ENCODE results near the gene SHCBP1L.

The SHCBP1L gene

GRCh38 chr1:182952677-182953444, at the start of gene SHCBP1L:
TSS of gene SHCBP1L (minus strand) at chr1:182953166. CDS start at chr1:182953133, 33 bp downstream.
- H3K9ac ChIP-seq (ENCODE audit: low read depth, low read length): no peak within 1 kb of the TSS
- H3K4me1 ChIP-seq (ENCODE audit: control insufficient read depth, insufficient read depth, low read length): no peaks in the 10 kb centered on the region
- H3K9me3 ChIP-seq (ENCODE audit: control insufficient read depth, insufficient read depth, low read length): no peaks in the 10 kb centered on the region
- no peak within 1 kb of the TSS for H3K4me3 ChIP-seq (ENCODE audit: low read depth, low read length)
- H3K36me3 ChIP-seq (ENCODE audit: control insufficient read depth, insufficient read depth, low read length): no peaks in the 10 kb centered on the region
- H3K27me3 ChIP-seq (ENCODE audit: control insufficient read depth, insufficient read depth, low read length): no peaks in the 10 kb centered on the region

GRCh38 chr1:183002267-183002666, 49.3 kb upstream of the SHCBP1L start:
- no peaks in the 10 kb centered on the region for H3K27me3 ChIP-seq (ENCODE audit: control insufficient read depth, insufficient read depth, low read length)
- no peak overlapping the region for H3K9ac ChIP-seq (ENCODE audit: low read depth, low read length)
- no peak overlapping the region for H3K4me3 ChIP-seq (ENCODE audit: low read depth, low read length)

GRCh38 chr1:183000167-183000962, 47.4 kb upstream of the SHCBP1L start:
- Histone ChIP-seq H3K36me3 (ENCODE audit: control insufficient read depth, insufficient read depth, low read length) (no peaks in the 10 kb centered on the region), H3K4me3 (ENCODE audit: low read depth, low read length) (no peak overlapping the region)

More at GRCh38 chr1:183002267-183002666, 49.3 kb upstream of the SHCBP1L start:
- Histone ChIP-seq H3K4me1 (ENCODE audit: control insufficient read depth, insufficient read depth, low read length) (no peaks in the 10 kb centered on the region), H3K36me3 (ENCODE audit: control insufficient read depth, insufficient read depth, low read length) (no peaks in the 10 kb centered on the region), H3K9me3 (ENCODE audit: control insufficient read depth, insufficient read depth, low read length) (no peaks in the 10 kb centered on the region)

GRCh38 chr1:182998482-182998881, 45.5 kb upstream of the SHCBP1L start:
- H3K9me3 ChIP-seq (ENCODE audit: control insufficient read depth, insufficient read depth, low read length): no peaks in the 10 kb centered on the region

More at GRCh38 chr1:183000167-183000962, 47.4 kb upstream of the SHCBP1L start:
- H3K9me3 ChIP-seq (ENCODE audit: control insufficient read depth, insufficient read depth, low read length): no peaks in the 10 kb centered on the region
- no peaks in the 10 kb centered on the region for H3K4me1 ChIP-seq (ENCODE audit: control insufficient read depth, insufficient read depth, low read length)
- no peaks in the 10 kb centered on the region for H3K27me3 ChIP-seq (ENCODE audit: control insufficient read depth, insufficient read depth, low read length)
- H3K9ac ChIP-seq (ENCODE audit: low read depth, low read length): no peak overlapping the region

GRCh38 chr1:182996816-182997215, 43.9 kb upstream of the SHCBP1L start:
- Histone ChIP-seq H3K36me3 (ENCODE audit: control insufficient read depth, insufficient read depth, low read length) (no peaks in the 10 kb centered on the region), H3K9ac (ENCODE audit: low read depth, low read length) (no peak overlapping the region), H3K9me3 (ENCODE audit: control insufficient read depth, insufficient read depth, low read length) (no peaks in the 10 kb centered on the region), H3K4me3 (ENCODE audit: low read depth, low read length) (no peak overlapping the region), H3K4me1 (ENCODE audit: control insufficient read depth, insufficient read depth, low read length) (no peaks in the 10 kb centered on the region), H3K27me3 (ENCODE audit: control insufficient read depth, insufficient read depth, low read length) (no peaks in the 10 kb centered on the region)

More at GRCh38 chr1:182998482-182998881, 45.5 kb upstream of the SHCBP1L start:
- Histone ChIP-seq H3K4me3 (ENCODE audit: low read depth, low read length) (no peak overlapping the region), H3K4me1 (ENCODE audit: control insufficient read depth, insufficient read depth, low read length) (no peaks in the 10 kb centered on the region), H3K9ac (ENCODE audit: low read depth, low read length) (no peak overlapping the region), H3K36me3 (ENCODE audit: control insufficient read depth, insufficient read depth, low read length) (no peaks in the 10 kb centered on the region), H3K27me3 (ENCODE audit: control insufficient read depth, insufficient read depth, low read length) (no peaks in the 10 kb centered on the region)

GRCh38 chr1:182995894-182996293, 42.9 kb upstream of the SHCBP1L start:
- H3K9ac ChIP-seq (ENCODE audit: low read depth, low read length): no peak overlapping the region

GRCh38 chr1:182993746-182994145, 40.8 kb upstream of the SHCBP1L start:
- H3K4me3 ChIP-seq (ENCODE audit: low read depth, low read length): no peak overlapping the region
- H3K36me3 ChIP-seq (ENCODE audit: control insufficient read depth, insufficient read depth, low read length): no peaks in the 10 kb centered on the region
- no peaks in the 10 kb centered on the region for H3K4me1 ChIP-seq (ENCODE audit: control insufficient read depth, insufficient read depth, low read length)
- no peaks in the 10 kb centered on the region for H3K9me3 ChIP-seq (ENCODE audit: control insufficient read depth, insufficient read depth, low read length)
- H3K9ac ChIP-seq (ENCODE audit: low read depth, low read length): no peak overlapping the region
- no peaks in the 10 kb centered on the region for H3K27me3 ChIP-seq (ENCODE audit: control insufficient read depth, insufficient read depth, low read length)

More at GRCh38 chr1:182995894-182996293, 42.9 kb upstream of the SHCBP1L start:
- Histone ChIP-seq H3K4me3 (ENCODE audit: low read depth, low read length) (no peak overlapping the region), H3K9me3 (ENCODE audit: control insufficient read depth, insufficient read depth, low read length) (no peaks in the 10 kb centered on the region), H3K36me3 (ENCODE audit: control insufficient read depth, insufficient read depth, low read length) (no peaks in the 10 kb centered on the region), H3K27me3 (ENCODE audit: control insufficient read depth, insufficient read depth, low read length) (no peaks in the 10 kb centered on the region), H3K4me1 (ENCODE audit: control insufficient read depth, insufficient read depth, low read length) (no peaks in the 10 kb centered on the region)

GRCh38 chr1:182990413-182991144, 37.6 kb upstream of the SHCBP1L start:
- H3K4me3 ChIP-seq (ENCODE audit: low read depth, low read length): no peak overlapping the region
- H3K4me1 ChIP-seq (ENCODE audit: control insufficient read depth, insufficient read depth, low read length): no peaks in the 10 kb centered on the region
- H3K9ac ChIP-seq (ENCODE audit: low read depth, low read length): no peak overlapping the region
- no peaks in the 10 kb centered on the region for H3K27me3 ChIP-seq (ENCODE audit: control insufficient read depth, insufficient read depth, low read length)
- H3K36me3 ChIP-seq (ENCODE audit: control insufficient read depth, insufficient read depth, low read length): no peaks in the 10 kb centered on the region
- H3K9me3 ChIP-seq (ENCODE audit: control insufficient read depth, insufficient read depth, low read length): no peaks in the 10 kb centered on the region

- Histone ChIP-seq H3K9me3 (ENCODE audit: control insufficient read depth, insufficient read depth, low read length) (no peaks in the 10 kb centered on the region), H3K36me3 (ENCODE audit: control insufficient read depth, insufficient read depth, low read length) (no peaks in the 10 kb centered on the region), H3K4me1 (ENCODE audit: control insufficient read depth, insufficient read depth, low read length) (no peaks in the 10 kb centered on the region), H3K27me3 (ENCODE audit: control insufficient read depth, insufficient read depth, low read length) (no peaks in the 10 kb centered on the region), H3K9ac (ENCODE audit: low read depth, low read length) (no peak overlapping the region), H3K4me3 (ENCODE audit: low read depth, low read length) (no peak overlapping the region)
Observed at GRCh38 chr1:182985876-182986275, 32.9 kb upstream of the SHCBP1L start.

- H3K4me1 ChIP-seq (ENCODE audit: control insufficient read depth, insufficient read depth, low read length): no peaks in the 10 kb centered on the region
- no peaks in the 10 kb centered on the region for H3K27me3 ChIP-seq (ENCODE audit: control insufficient read depth, insufficient read depth, low read length)
- no peaks in the 10 kb centered on the region for H3K36me3 ChIP-seq (ENCODE audit: control insufficient read depth, insufficient read depth, low read length)
- no peak overlapping the region for H3K4me3 ChIP-seq (ENCODE audit: low read depth, low read length)
- no peak overlapping the region for H3K9ac ChIP-seq (ENCODE audit: low read depth, low read length)
- no peaks in the 10 kb centered on the region for H3K9me3 ChIP-seq (ENCODE audit: control insufficient read depth, insufficient read depth, low read length)
Observed at GRCh38 chr1:182984621-182985020, 31.7 kb upstream of the SHCBP1L start.

- no peak overlapping the region for H3K4me3 ChIP-seq (ENCODE audit: low read depth, low read length)
- H3K4me1 ChIP-seq (ENCODE audit: control insufficient read depth, insufficient read depth, low read length): no peaks in the 10 kb centered on the region
- H3K27me3 ChIP-seq (ENCODE audit: control insufficient read depth, insufficient read depth, low read length): no peaks in the 10 kb centered on the region
- no peak overlapping the region for H3K9ac ChIP-seq (ENCODE audit: low read depth, low read length)
- H3K9me3 ChIP-seq (ENCODE audit: control insufficient read depth, insufficient read depth, low read length): no peaks in the 10 kb centered on the region
- H3K36me3 ChIP-seq (ENCODE audit: control insufficient read depth, insufficient read depth, low read length): no peaks in the 10 kb centered on the region
Observed at GRCh38 chr1:182984138-182984537, 31.2 kb upstream of the SHCBP1L start.
